HepG2 (cell line): ENCODE measurements around the gene CD4. TPM values are rescaled to one million over a fixed set of nuclear protein-coding genes. Genes with fewer than 3 reads are reported as not detected.

ENCODE experiments used
- ATF7 ChIP-seq, 2 experiments: fragments of 450-650 bp in 1 of 2; sonication (generic) in 1 of 2; formaldehyde crosslinking in 1 of 2; IDR thresholded peaks; 2 replicates each; pipeline versions ENCODE4 v1.4.0 to v1.6.1; 2016 to 2020; ENCODE audit warnings: antibody characterized with exemption in 1 of 2, mild to moderate bottlenecking in 1 of 2, missing genetic modification reagents in 1 of 2
- DDIT3 ChIP-seq: sonication (generic); formaldehyde crosslinking; IDR thresholded peaks from 2 replicates; pipeline ENCODE4 v1.4.0; 2020; ENCODE audit warnings: mild to moderate bottlenecking, missing genetic modification reagents
- FLYWCH1 ChIP-seq: sonication (generic); formaldehyde crosslinking; IDR thresholded peaks from 2 replicates; pipeline ENCODE4 v1.8.1; 2023; ENCODE audit warnings: mild to moderate bottlenecking, missing genetic modification reagents
- FOXO1 ChIP-seq: sonication (generic); formaldehyde crosslinking; IDR thresholded peaks from 2 replicates; pipeline ENCODE4 v1.4.0; 2020; ENCODE audit warnings: missing genetic modification reagents
- GPBP1L1 ChIP-seq: sonication (generic); formaldehyde crosslinking; IDR thresholded peaks from 2 replicates; pipeline ENCODE4 v1.5.0; 2020; ENCODE audit warnings: mild to moderate bottlenecking, missing genetic modification reagents
- GPN1 ChIP-seq: sonication (generic); formaldehyde crosslinking; IDR thresholded peaks from 2 replicates; pipeline ENCODE4 v1.5.1; 2020; ENCODE audit warnings: missing genetic modification reagents, borderline replicate concordance
- HMGXB4 ChIP-seq, 2 experiments: sonication (generic) in 1 of 2; formaldehyde crosslinking in 1 of 2; IDR thresholded peaks; 2 replicates each; pipeline versions ENCODE4 v1.4.0 to v1.6.1; 2018 to 2020; ENCODE audit warnings: missing genetic modification reagents in 2 of 2, borderline replicate concordance in 1 of 2, low read depth in 1 of 2, mild to moderate bottlenecking in 1 of 2, missing biosample characterization in 1 of 2
- JDP2 ChIP-seq: sonication (generic); formaldehyde crosslinking; IDR thresholded peaks from 2 replicates; pipeline ENCODE4 v1.8.1; 2022; ENCODE audit warnings: missing genetic modification reagents, borderline replicate concordance
- KMT2B ChIP-seq: IDR thresholded peaks from 2 replicates; pipeline ENCODE4 v1.6.1; 2016; ENCODE audit warnings: missing genetic modification reagents, missing compliant biosample characterization
- MIER3 ChIP-seq: IDR thresholded peaks from 2 replicates; pipeline ENCODE4 v1.6.1; 2016; ENCODE audit warnings: missing compliant biosample characterization, borderline replicate concordance
- NCOA2 ChIP-seq: sonication (generic); formaldehyde crosslinking; IDR thresholded peaks from 2 replicates; pipeline ENCODE4 v1.8.0; 2022; ENCODE audit warnings: inconsistent platforms
- RAD21 ChIP-seq: fragments of 450-650 bp; formaldehyde crosslinking; IDR thresholded peaks from 2 replicates; pipeline ENCODE4 v1.5.0; 2020; ENCODE audit warnings: mild to moderate bottlenecking
- RARG ChIP-seq: sonication (generic); formaldehyde crosslinking; IDR thresholded peaks from 2 replicates; pipeline ENCODE4 v1.4.0; 2020; ENCODE audit warnings: low read depth, mild to moderate bottlenecking, missing genetic modification reagents
- SMC3 ChIP-seq: IDR thresholded peaks from 2 replicates; pipeline ENCODE4 v1.6.1; 2011; ENCODE audit warnings: low read length, improper control_type of control experiment
- SP5 ChIP-seq: IDR thresholded peaks from 2 replicates; pipeline ENCODE4 v1.6.1; 2016; ENCODE audit warnings: low read depth, borderline replicate concordance
- STAT5B ChIP-seq: sonication (generic); formaldehyde crosslinking; IDR thresholded peaks from 2 replicates; pipeline ENCODE4 v1.4.0; 2020; ENCODE audit warnings: missing genetic modification reagents
- TBX3 ChIP-seq: fragments of 450-650 bp; IDR thresholded peaks from 2 replicates; pipeline ENCODE4 v1.6.1; 2017; ENCODE audit warnings: antibody characterized with exemption, mild to moderate bottlenecking, inconsistent platforms, borderline replicate concordance
- ZFP82 ChIP-seq: sonication (generic); formaldehyde crosslinking; IDR thresholded peaks from 2 replicates; pipeline ENCODE4 v1.5.1; 2020; ENCODE audit warnings: mild to moderate bottlenecking, missing genetic modification reagents, borderline replicate concordance
- ZFY ChIP-seq: sonication (generic); formaldehyde crosslinking; IDR thresholded peaks from 2 replicates; pipeline ENCODE4 v1.4.0; 2020; ENCODE audit warnings: missing genetic modification reagents
- ZNF205 ChIP-seq: IDR thresholded peaks from 2 replicates; pipeline ENCODE4 v1.6.1; 2018; ENCODE audit warnings: missing biosample characterization, missing genetic modification reagents
- ZNF577 ChIP-seq: sonication (generic); formaldehyde crosslinking; IDR thresholded peaks from 2 replicates; pipeline ENCODE4 v1.4.0; 2020; ENCODE audit warnings: mild to moderate bottlenecking, low read depth, missing genetic modification reagents, borderline replicate concordance
- ZNF615 ChIP-seq: sonication (generic); formaldehyde crosslinking; IDR thresholded peaks from 2 replicates; pipeline ENCODE4 v1.5.0; 2020; ENCODE audit warnings: mild to moderate bottlenecking, missing genetic modification reagents, borderline replicate concordance
- ZNF747 ChIP-seq: sonication (generic); formaldehyde crosslinking; IDR thresholded peaks from 2 replicates; pipeline ENCODE4 v1.8.1; 2023; ENCODE audit warnings: missing genetic modification reagents, mild to moderate bottlenecking, borderline replicate concordance
- ZNF792 ChIP-seq: IDR thresholded peaks from 2 replicates; pipeline ENCODE4 v1.6.1; 2016
- ZUFSP ChIP-seq: sonication (generic); formaldehyde crosslinking; IDR thresholded peaks from 2 replicates; pipeline ENCODE4 v1.9.0; 2021; ENCODE audit warnings: missing genetic modification reagents, mild to moderate bottlenecking, borderline replicate concordance
- polyA plus RNA-seq, 8 experiments: library from polyadenylated mRNA; depleted of rRNA in 3 of 8; stranded (reverse) in 7 of 8; unstranded in 1 of 8; fragments of >200 nt; fragmentation: Illumina TruSeq in 4 of 8; extraction: Trizol in 4 of 8; gene quantifications; 2 replicates each; pipeline versions ENCODE4 v1.2.1 to v1.2.3, GENCODE V29; 2011 to 2016; ENCODE audit warnings: low read depth in 4 of 8, missing spikeins in 1 of 8, mixed read lengths in 1 of 8; ENCODE audit not compliant: insufficient read depth in 1 of 8
- total RNA-seq, 5 experiments: library from RNA; depleted of rRNA; stranded (reverse); fragments of >200 nt; fragmentation: Illumina TruSeq; extraction: Trizol; gene quantifications; 2 replicates each; pipeline ENCODE4 v1.2.3, GENCODE V29; 2016; ENCODE audit warnings: low read depth in 1 of 5

Gene CD4
- total and polyA plus RNA-seq, 2 of the 13 experiments (the other 11 are each of a cell fraction or from before 2014, with no cell fraction given): 0.07 to 0.95 TPM

- TF ChIP-seq ZUFSP: no peak
- TF ChIP-seq ZNF792: 0 out of 2 replicates have a peak, but pooled peaks have one; percentile 6
- no peak for TF ChIP-seq SMC3
- no peak for TF ChIP-seq FLYWCH1 (CRISPR knock-in tag)
- TF ChIP-seq ZFY (CRISPR knock-in tag): no peak
- TF ChIP-seq FOXO1: no peak
- TF ChIP-seq SP5 (CRISPR knock-in tag): no peak
- TF ChIP-seq GPBP1L1 (CRISPR knock-in tag): no peak
- TF ChIP-seq RARG (CRISPR knock-in tag): no peak
- TF ChIP-seq ZNF615 (CRISPR knock-in tag): no peak
- peak; percentile 8; the same call in 1 of the 2 replicates for TF ChIP-seq ZNF747
- TF ChIP-seq ZFP82 (CRISPR knock-in tag): 0 out of 2 replicates have a peak, but pooled peaks have one; percentile 16
- TF ChIP-seq ATF7 (IDR thresholded peaks at IDR 0.05): no peak
- TF ChIP-seq ATF7 (CRISPR knock-in tag; IDR thresholded peaks at IDR 0.05): 0 out of 2 replicates have a peak, but pooled peaks have one; percentile 31
- no peak for TF ChIP-seq ZNF577 (CRISPR knock-in tag)
- TF ChIP-seq GPN1 (CRISPR knock-in tag): no peak
- TF ChIP-seq ZNF205 (CRISPR knock-in tag): 0 out of 2 replicates have a peak, but pooled peaks have one; percentile 4
- TF ChIP-seq HMGXB4 (CRISPR knock-in tag; IDR thresholded peaks at IDR 0.05; ENCODE audit: borderline replicate concordance in 1 of 2, low read depth in 1 of 2): peak in 1 of 2 experiments; percentile 15; a peak in 2 of 4 replicates
- TF ChIP-seq MIER3 (CRISPR knock-in tag): no peak
- TF ChIP-seq DDIT3: no peak
- TF ChIP-seq JDP2: no peak
- TF ChIP-seq STAT5B: no peak
- no peak for TF ChIP-seq TBX3
- TF ChIP-seq NCOA2 (CRISPR knock-in tag): no peak
- TF ChIP-seq KMT2B: no peak
- TF ChIP-seq RAD21 (CRISPR knock-in tag): no peak
These were observed 79.1 kb downstream of the CD4 start (continued) for GRCh38 chr12:6868211-6869048.
